K562 (cell line): ENCODE measurements around the gene SKAP2. TPM values are rescaled to one million over a fixed set of nuclear protein-coding genes. Genes with fewer than 3 reads are reported as not detected.

Experiments used
- BCOR ChIP-seq: fragments of 450-650 bp; IDR thresholded peaks from 2 replicates; pipeline ENCODE4 v1.6.1; 2016
- CHD2 ChIP-seq: IDR thresholded peaks from 2 replicates; pipeline ENCODE4 v1.6.1; 2011; ENCODE audit warnings: low read depth, low read length
- ESRRB ChIP-seq: fragments of 250-450 bp; sonication (Bioruptor Pico); IDR thresholded peaks from 2 replicates; pipeline ENCODE4 v1.5.0; 2020; ENCODE audit warnings: mild to moderate bottlenecking, moderate library complexity, borderline replicate concordance
- GTF2F1 ChIP-seq: IDR thresholded peaks from 2 replicates; pipeline ENCODE4 v1.6.1; 2011; ENCODE audit warnings: low read depth, low read length, improper control_type of control experiment
- KAT8 ChIP-seq: fragments of 450-650 bp; IDR thresholded peaks from 2 replicates; pipeline ENCODE4 v1.6.1; 2016; ENCODE audit warnings: low read depth, mild to moderate bottlenecking
- MCM7 ChIP-seq, 2 experiments: fragments of 450-650 bp; IDR thresholded peaks; 2 replicates each; pipeline ENCODE4 v1.6.1; 2016 to 2018
- MTA1 ChIP-seq: fragments of 450-650 bp; IDR thresholded peaks from 2 replicates; pipeline ENCODE4 v1.6.1; 2017; ENCODE audit warnings: borderline replicate concordance
- NCOA1 ChIP-seq: fragments of 450-650 bp; IDR thresholded peaks from 2 replicates; pipeline ENCODE4 v1.6.1; 2016; ENCODE audit warnings: low read depth
- PRMT5 ChIP-seq: sonication (generic); formaldehyde crosslinking; IDR thresholded peaks from 2 replicates; pipeline ENCODE4 v1.5.0; 2020; ENCODE audit warnings: missing genetic modification reagents
- RAD51 ChIP-seq: fragments of 450-650 bp; IDR thresholded peaks from 2 replicates; pipeline ENCODE4 v1.7.1; 2016; ENCODE audit warnings: low read depth, mild to moderate bottlenecking, borderline replicate concordance
- SMAD4 ChIP-seq: fragments of 250-450 bp; sonication (Bioruptor Pico); conservative IDR thresholded peaks from 2 replicates; pipeline ENCODE4 v1.8.0; 2021; ENCODE audit warnings: inconsistent platforms, mild to moderate bottlenecking, moderate library complexity
- SMARCE1 ChIP-seq: fragments of 450-650 bp; IDR thresholded peaks from 2 replicates; pipeline ENCODE4 v1.7.1; 2016; ENCODE audit warnings: mild to moderate bottlenecking
- SREBF2 ChIP-seq: sonication (generic); formaldehyde crosslinking; IDR thresholded peaks from 2 replicates; pipeline ENCODE4 v1.4.0; 2020; ENCODE audit warnings: mild to moderate bottlenecking, missing genetic modification reagents
- TAF9B ChIP-seq: fragments of 450-650 bp; IDR thresholded peaks from 2 replicates; pipeline ENCODE4 v1.6.1; 2018; ENCODE audit warnings: mild to moderate bottlenecking; ENCODE audit not compliant: partially characterized antibody
- TCF3 ChIP-seq: sonication (generic); formaldehyde crosslinking; IDR thresholded peaks from 2 replicates; pipeline ENCODE4 v1.4.0; 2020; ENCODE audit warnings: mild to moderate bottlenecking, missing genetic modification reagents
- TEAD1 ChIP-seq, 2 experiments: fragments of 450-650 bp in 1 of 2; sonication (generic) in 1 of 2; formaldehyde crosslinking; IDR thresholded peaks; 2 replicates each; pipeline versions ENCODE4 v1.4.0 to v1.8.0; 2020 to 2022; ENCODE audit warnings: mild to moderate bottlenecking in 2 of 2, missing genetic modification reagents in 1 of 2
- TOE1 ChIP-seq, 2 experiments: fragments of 450-650 bp in 1 of 2; sonication (generic) in 1 of 2; formaldehyde crosslinking in 1 of 2; IDR thresholded peaks; 2 replicates each; pipeline versions ENCODE4 v1.7.1 to v1.8.0; 2016 to 2022; ENCODE audit warnings: borderline replicate concordance in 2 of 2, mild to moderate bottlenecking in 2 of 2, antibody characterized with exemption in 1 of 2, inconsistent platforms in 1 of 2, low read depth in 1 of 2, missing genetic modification reagents in 1 of 2, moderate library complexity in 1 of 2
- ZC3H4 ChIP-seq: sonication (generic); formaldehyde crosslinking; IDR thresholded peaks from 2 replicates; pipeline ENCODE4 v1.9.0; 2021; ENCODE audit warnings: missing genetic modification reagents, borderline replicate concordance
- ZNF212 ChIP-seq: fragments of 450-650 bp; formaldehyde crosslinking; IDR thresholded peaks from 2 replicates; pipeline ENCODE4 v1.4.0; 2020; ENCODE audit warnings: mild to moderate bottlenecking
- ZNF436 ChIP-seq: fragments of 250-450, 450-650 bp; sonication (Bioruptor Pico); formaldehyde crosslinking; IDR thresholded peaks from 2 replicates; pipeline ENCODE4 v1.7.0; 2020; ENCODE audit warnings: mild to moderate bottlenecking
- polyA plus RNA-seq, 8 experiments: library from polyadenylated mRNA; depleted of rRNA in 4 of 8; stranded (reverse) in 5 of 8; unstranded in 3 of 8; fragments of >200 nt; fragmentation: Nextera tagmentation in 2 of 8; fragmentation: Illumina TruSeq in 1 of 8; extraction: Ambion mirVana in 2 of 8; extraction: Trizol in 1 of 8; gene quantifications; 2 replicates each; pipeline versions ENCODE4 v1.2.1 to v1.2.3, GENCODE V29; 2011 to 2014; ENCODE audit warnings: inconsistent platforms in 1 of 8, missing spikeins in 1 of 8
- total RNA-seq, 7 experiments: library from RNA; depleted of rRNA in 6 of 7; stranded (reverse); fragments of >200 nt in 6 of 7; fragmentation: Illumina TruSeq in 2 of 7; extraction: Trizol in 2 of 7; gene quantifications; 2 replicates each; pipeline versions ENCODE4 v1.2.1 to v1.2.3, GENCODE V29; 2011 to 2021; ENCODE audit warnings: low replicate concordance in 1 of 7
- TF ChIP-seq, protein P1 (sequence below), 2 experiments: fragments of 450-650 bp; IDR thresholded peaks; 2 replicates each; pipeline ENCODE4 v1.6.1; 2016
- TF ChIP-seq, protein P2 (sequence below): fragments of 450-650 bp; IDR thresholded peaks from 2 replicates; pipeline ENCODE4 v1.6.1; 2017; ENCODE audit warnings: antibody characterized with exemption
- TF ChIP-seq, protein P3 (sequence below): IDR thresholded peaks from 2 replicates; pipeline ENCODE4 v1.6.1; 2011; ENCODE audit warnings: borderline replicate concordance, low read depth, mild to moderate bottlenecking, moderate library complexity, low read length; ENCODE audit not compliant: insufficient read depth, poor library complexity, severe bottlenecking

Gene SKAP2
- total and polyA plus RNA-seq, 9 of the 15 experiments (the other 6 are each of a cell fraction or from before 2014, with no cell fraction given): 4.2 to 11.7 (median 8.3) TPM

DNA sequence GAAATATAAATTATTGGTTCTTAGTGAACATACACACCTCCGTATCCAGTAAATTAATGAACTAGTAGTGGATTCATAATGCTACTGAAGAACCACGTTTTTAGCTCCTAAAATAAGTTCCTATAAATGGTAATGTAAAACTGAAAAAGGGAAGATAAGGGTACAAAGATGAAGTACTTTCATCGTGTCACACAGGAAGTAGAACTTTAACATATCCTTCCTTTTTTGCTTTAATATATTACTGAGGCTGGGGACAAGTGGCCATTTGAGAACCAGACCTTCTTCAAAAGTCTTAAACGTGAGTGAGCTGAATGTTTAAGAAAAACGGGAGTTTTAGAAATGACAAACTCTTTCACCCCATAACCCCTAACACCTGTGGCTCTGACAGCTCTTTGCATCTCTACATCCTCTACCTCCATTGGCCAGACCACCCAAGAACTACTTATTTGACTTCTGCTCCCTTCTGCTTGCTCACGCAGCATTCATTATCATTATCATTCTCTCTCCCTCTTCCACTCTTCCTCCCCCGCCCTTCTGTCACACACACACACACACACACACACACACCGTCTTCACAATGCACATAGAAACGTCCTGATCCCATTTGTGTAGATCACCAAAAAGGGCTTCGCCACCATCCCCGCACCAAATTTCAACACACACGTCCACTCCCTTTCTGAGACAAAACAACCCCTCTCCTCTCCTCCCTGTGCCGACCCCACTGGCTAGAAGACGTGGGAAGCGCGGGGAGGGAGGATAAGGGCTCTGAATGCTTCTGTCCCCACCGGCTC is 677 bp downstream of the SKAP2 start (continued):
- TF ChIP-seq, protein P1, sequence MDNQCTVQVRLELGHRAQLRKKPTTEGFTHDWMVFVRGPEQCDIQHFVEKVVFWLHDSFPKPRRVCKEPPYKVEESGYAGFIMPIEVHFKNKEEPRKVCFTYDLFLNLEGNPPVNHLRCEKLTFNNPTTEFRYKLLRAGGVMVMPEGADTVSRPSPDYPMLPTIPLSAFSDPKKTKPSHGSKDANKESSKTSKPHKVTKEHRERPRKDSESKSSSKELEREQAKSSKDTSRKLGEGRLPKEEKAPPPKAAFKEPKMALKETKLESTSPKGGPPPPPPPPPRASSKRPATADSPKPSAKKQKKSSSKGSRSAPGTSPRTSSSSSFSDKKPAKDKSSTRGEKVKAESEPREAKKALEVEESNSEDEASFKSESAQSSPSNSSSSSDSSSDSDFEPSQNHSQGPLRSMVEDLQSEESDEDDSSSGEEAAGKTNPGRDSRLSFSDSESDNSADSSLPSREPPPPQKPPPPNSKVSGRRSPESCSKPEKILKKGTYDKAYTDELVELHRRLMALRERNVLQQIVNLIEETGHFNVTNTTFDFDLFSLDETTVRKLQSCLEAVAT (IDR thresholded peaks at IDR 0.05): peak; percentile 55 to 80; a peak in 3 of 4 replicates
- TF ChIP-seq MTA1 (0 out of 2 replicates have a peak, but pooled peaks have one; percentile 34), BCOR (0 out of 2 replicates have a peak, but pooled peaks have one; percentile 29), RAD51 (no peak), KAT8 (no peak), ZNF436 (CRISPR knock-in tag) (no peak), ZNF212 (CRISPR knock-in tag) (no peak), TEAD1 (CRISPR knock-in tag; IDR thresholded peaks at IDR 0.05) (peak in 1 of 2 experiments; percentile 50; a peak in 1 of 4 replicates), TAF9B (peak; percentile 3), CHD2 (no peak), ESRRB (CRISPR knock-in tag) (no peak), SREBF2 (CRISPR knock-in tag) (no peak), SMARCE1 (peak; percentile 71), MCM7 (IDR thresholded peaks at IDR 0.05) (no peak), PRMT5 (CRISPR knock-in tag) (no peak), TOE1 (IDR thresholded peaks at IDR 0.05; ENCODE audit: borderline replicate concordance) (peak; percentile 66), TOE1 (CRISPR knock-in tag; IDR thresholded peaks at IDR 0.05; ENCODE audit: borderline replicate concordance, low read depth) (no peak), TCF3 (CRISPR knock-in tag) (peak; percentile 3; the same call in 1 of the 2 replicates), SMAD4 (CRISPR knock-in tag) (no peak), NCOA1 (no peak), GTF2F1 (no peak), ZC3H4 (CRISPR knock-in tag) (no peak)
- TF ChIP-seq, protein P2, sequence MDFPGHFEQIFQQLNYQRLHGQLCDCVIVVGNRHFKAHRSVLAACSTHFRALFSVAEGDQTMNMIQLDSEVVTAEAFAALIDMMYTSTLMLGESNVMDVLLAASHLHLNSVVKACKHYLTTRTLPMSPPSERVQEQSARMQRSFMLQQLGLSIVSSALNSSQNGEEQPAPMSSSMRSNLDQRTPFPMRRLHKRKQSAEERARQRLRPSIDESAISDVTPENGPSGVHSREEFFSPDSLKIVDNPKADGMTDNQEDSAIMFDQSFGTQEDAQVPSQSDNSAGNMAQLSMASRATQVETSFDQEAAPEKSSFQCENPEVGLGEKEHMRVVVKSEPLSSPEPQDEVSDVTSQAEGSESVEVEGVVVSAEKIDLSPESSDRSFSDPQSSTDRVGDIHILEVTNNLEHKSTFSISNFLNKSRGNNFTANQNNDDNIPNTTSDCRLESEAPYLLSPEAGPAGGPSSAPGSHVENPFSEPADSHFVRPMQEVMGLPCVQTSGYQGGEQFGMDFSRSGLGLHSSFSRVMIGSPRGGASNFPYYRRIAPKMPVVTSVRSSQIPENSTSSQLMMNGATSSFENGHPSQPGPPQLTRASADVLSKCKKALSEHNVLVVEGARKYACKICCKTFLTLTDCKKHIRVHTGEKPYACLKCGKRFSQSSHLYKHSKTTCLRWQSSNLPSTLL: no peak
- TF ChIP-seq, protein P3, sequence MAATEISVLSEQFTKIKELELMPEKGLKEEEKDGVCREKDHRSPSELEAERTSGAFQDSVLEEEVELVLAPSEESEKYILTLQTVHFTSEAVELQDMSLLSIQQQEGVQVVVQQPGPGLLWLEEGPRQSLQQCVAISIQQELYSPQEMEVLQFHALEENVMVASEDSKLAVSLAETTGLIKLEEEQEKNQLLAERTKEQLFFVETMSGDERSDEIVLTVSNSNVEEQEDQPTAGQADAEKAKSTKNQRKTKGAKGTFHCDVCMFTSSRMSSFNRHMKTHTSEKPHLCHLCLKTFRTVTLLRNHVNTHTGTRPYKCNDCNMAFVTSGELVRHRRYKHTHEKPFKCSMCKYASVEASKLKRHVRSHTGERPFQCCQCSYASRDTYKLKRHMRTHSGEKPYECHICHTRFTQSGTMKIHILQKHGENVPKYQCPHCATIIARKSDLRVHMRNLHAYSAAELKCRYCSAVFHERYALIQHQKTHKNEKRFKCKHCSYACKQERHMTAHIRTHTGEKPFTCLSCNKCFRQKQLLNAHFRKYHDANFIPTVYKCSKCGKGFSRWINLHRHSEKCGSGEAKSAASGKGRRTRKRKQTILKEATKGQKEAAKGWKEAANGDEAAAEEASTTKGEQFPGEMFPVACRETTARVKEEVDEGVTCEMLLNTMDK: no peak
